Measurements from ENCODE around the gene GNPAT.
"Not testable (repeated sequence)": the region's sequence is repeated elsewhere in the genome, so short reads cannot be mapped to it uniquely, and the experiment has no call there.

The GNPAT gene

GRCh38 chr1:231206856-231207255, 34.2 kb upstream of the GNPAT start:
- peak; percentile 38 for TF ChIP-seq CTCF (conservative IDR thresholded peaks at IDR 0.05; ENCODE audit: low read depth, low read length)
- H3K4me3 ChIP-seq (ENCODE audit: low read depth, low read length) = no peak overlapping the region
- DNase-seq (ENCODE audit: low read depth) = peak; percentile 33

DNA sequence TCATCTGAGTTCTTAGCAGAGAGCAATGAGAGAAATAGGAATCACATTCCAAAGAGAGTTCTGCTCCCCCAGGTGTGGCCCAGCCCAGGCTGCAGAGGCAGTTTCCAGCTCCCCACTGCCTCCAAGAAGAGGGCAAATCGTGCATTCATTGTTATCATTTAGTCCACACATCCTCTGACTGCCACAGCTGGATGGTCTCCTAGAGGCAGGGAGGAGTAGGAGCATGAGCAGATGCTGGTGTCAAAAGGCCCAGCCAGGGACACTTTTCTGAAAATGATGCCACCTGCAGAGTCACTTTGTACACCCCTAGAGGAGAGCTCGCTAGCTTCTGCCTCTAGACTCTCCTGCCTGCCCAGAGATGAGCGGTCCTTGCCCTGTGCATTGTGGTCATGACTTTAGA, 33.6 kb upstream of the GNPAT start:
- no peak overlapping the region for H3K4me3 ChIP-seq (ENCODE audit: low read depth, low read length)
- no peak for TF ChIP-seq CTCF (conservative IDR thresholded peaks at IDR 0.05; ENCODE audit: low read depth, low read length)
- no peak for DNase-seq (ENCODE audit: low read depth)

GRCh38 chr1:231208980-231209379, 32.0 kb upstream of the GNPAT start:
- no peak overlapping the region for H3K4me3 ChIP-seq (ENCODE audit: low read depth, low read length)
- DNase-seq (ENCODE audit: low read depth) = no peak
- TF ChIP-seq CTCF (conservative IDR thresholded peaks at IDR 0.05; ENCODE audit: low read depth, low read length) = no peak

DNA sequence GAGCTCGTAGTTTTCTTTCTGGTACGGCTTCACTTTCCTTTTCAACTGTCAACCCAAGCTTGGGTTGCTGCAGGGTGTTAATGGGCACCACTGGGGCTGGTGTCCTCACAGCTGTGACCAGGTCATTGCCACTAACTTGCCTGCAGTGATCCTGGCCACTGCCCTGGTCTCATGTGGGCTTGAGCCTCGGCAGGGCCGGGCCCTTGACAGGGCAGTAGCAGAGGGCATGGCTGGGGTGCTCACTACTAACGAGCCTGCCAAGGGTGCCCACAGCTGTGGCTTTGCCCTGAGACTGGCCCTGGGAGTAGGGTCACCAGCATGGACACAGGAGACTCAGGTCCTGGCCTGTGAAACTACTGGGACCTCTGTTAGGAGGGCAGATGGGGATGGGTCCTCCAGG, 31.5 kb upstream of the GNPAT start:
- H3K4me3 ChIP-seq (ENCODE audit: low read depth, low read length) = no peak overlapping the region

GRCh38 chr1:231210126-231210525, 30.9 kb upstream of the GNPAT start:
- no peak overlapping the region for H3K4me3 ChIP-seq (ENCODE audit: low read depth, low read length)

More for the DNA sequence above, 31.5 kb upstream of the GNPAT start:
- TF ChIP-seq CTCF (conservative IDR thresholded peaks at IDR 0.05; ENCODE audit: low read depth, low read length) = no peak
- no peak for DNase-seq (ENCODE audit: low read depth)

GRCh38 chr1:231211005-231211857, 29.8 kb upstream of the GNPAT start:
- peak; percentile 68 for DNase-seq (ENCODE audit: low read depth)
- TF ChIP-seq CTCF (conservative IDR thresholded peaks at IDR 0.05; ENCODE audit: low read depth, low read length) = peak; percentile 94
- H3K4me3 ChIP-seq (ENCODE audit: low read depth, low read length) = peak overlapping the region; percentile 50

More at GRCh38 chr1:231210126-231210525, 30.9 kb upstream of the GNPAT start:
- TF ChIP-seq CTCF (conservative IDR thresholded peaks at IDR 0.05; ENCODE audit: low read depth, low read length) = no peak
- DNase-seq (ENCODE audit: low read depth) = no peak

- H3K4me3 ChIP-seq (ENCODE audit: low read depth, low read length); DNase-seq (ENCODE audit: low read depth): not testable (repeated sequence)
These were observed 28.7 kb upstream of the GNPAT start for GRCh38 chr1:231212301-231212700.
